Hepatocyte (in vitro differentiated cells): ENCODE measurements around the gene SUMO4.

Source experiments
- EZH2 ChIP-seq: fragments of 200-600 bp; sonication (generic); IDR thresholded peaks from 2 replicates; pipeline ENCODE4 v1.6.1; 2016; ENCODE audit warnings: antibody characterized with exemption, mild to moderate bottlenecking, borderline replicate concordance
- TF ChIP-seq, protein P1 (sequence below): fragments of 200-600 bp; sonication (generic); IDR thresholded peaks from 2 replicates; pipeline ENCODE4 v1.5.1; 2016; ENCODE audit warnings: antibody characterized with exemption, mild to moderate bottlenecking; ENCODE audit not compliant: poor library complexity

DNA sequence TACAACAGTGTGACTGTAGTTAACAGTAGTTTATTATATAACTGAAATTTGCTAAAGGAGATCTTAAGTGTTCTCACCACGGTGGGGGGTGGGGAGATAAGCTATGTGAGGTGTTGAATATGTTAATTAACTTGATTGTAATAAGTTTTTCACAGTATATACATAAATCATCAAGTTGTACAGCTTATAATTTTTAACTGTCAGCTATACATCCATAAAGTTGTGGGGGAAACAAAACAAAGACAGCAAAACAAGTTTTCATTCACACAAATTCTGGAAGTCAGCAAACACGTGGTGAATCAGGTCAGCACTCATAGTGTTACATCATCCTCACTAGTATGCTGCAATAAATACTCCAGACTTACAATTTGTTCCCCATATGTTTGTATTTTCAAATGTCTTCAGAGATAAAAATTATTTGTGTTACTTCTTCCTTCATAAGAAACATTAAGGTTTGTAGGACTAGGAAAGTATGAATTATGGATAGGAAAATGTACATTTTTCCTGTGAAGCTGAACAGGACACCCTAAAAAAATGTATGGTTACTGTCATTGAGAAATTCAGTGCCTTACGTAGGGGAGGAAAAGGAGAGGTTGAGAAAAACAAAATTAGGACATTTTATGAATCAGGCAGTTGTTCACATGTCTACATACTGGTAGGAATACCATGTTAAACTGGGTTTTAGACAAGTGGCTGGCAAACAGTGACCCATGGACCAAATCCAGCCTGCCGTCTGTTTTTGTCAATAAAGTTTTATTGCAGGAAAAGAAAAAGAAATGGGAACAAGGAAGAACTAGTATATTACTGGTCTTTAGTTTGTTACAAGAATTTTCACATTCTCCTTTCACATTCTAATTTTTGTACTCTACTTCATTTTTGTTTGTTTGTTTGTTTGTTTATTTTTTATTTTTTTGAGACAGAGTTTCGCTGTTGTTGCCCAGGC lies 6.0 kb downstream of the SUMO4 start:
- TF ChIP-seq, protein P1, sequence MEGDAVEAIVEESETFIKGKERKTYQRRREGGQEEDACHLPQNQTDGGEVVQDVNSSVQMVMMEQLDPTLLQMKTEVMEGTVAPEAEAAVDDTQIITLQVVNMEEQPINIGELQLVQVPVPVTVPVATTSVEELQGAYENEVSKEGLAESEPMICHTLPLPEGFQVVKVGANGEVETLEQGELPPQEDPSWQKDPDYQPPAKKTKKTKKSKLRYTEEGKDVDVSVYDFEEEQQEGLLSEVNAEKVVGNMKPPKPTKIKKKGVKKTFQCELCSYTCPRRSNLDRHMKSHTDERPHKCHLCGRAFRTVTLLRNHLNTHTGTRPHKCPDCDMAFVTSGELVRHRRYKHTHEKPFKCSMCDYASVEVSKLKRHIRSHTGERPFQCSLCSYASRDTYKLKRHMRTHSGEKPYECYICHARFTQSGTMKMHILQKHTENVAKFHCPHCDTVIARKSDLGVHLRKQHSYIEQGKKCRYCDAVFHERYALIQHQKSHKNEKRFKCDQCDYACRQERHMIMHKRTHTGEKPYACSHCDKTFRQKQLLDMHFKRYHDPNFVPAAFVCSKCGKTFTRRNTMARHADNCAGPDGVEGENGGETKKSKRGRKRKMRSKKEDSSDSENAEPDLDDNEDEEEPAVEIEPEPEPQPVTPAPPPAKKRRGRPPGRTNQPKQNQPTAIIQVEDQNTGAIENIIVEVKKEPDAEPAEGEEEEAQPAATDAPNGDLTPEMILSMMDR = no peak
- no peak for TF ChIP-seq EZH2
